22Rv1 (cell line): ENCODE measurements around the gene SLC6A4.

Source experiments
- ZFX ChIP-seq: fragments of 450-650 bp; IDR thresholded peaks from 2 replicates; pipeline ENCODE4 v1.6.1; 2017; ENCODE audit warnings: antibody characterized with exemption, borderline replicate concordance
- TF ChIP-seq, protein P1 (sequence below): fragments of 450-650 bp; IDR thresholded peaks from 2 replicates; pipeline ENCODE4 v1.5.1; 2017; ENCODE audit warnings: mild to moderate bottlenecking

DNA sequence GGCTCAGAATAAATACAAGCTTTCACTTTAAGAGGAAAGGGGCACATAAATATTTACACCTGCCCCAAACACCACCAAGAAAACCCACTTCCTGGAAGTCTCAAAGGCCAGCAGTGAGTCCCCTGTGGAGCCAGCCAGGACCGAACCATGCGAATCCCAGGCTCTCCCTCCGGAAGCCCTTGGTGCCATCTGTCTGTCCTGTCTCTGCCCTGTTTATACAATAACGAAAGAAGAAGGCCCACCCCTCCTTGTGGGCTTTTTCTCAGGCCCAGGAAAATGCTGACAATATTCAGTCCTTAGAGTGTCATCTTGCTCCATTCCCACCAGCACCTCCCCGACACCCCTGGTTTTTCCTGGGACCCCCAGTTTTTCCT is 3.6 kb upstream of the SLC6A4 start:
- TF ChIP-seq, protein P1, sequence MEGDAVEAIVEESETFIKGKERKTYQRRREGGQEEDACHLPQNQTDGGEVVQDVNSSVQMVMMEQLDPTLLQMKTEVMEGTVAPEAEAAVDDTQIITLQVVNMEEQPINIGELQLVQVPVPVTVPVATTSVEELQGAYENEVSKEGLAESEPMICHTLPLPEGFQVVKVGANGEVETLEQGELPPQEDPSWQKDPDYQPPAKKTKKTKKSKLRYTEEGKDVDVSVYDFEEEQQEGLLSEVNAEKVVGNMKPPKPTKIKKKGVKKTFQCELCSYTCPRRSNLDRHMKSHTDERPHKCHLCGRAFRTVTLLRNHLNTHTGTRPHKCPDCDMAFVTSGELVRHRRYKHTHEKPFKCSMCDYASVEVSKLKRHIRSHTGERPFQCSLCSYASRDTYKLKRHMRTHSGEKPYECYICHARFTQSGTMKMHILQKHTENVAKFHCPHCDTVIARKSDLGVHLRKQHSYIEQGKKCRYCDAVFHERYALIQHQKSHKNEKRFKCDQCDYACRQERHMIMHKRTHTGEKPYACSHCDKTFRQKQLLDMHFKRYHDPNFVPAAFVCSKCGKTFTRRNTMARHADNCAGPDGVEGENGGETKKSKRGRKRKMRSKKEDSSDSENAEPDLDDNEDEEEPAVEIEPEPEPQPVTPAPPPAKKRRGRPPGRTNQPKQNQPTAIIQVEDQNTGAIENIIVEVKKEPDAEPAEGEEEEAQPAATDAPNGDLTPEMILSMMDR = no peak
- TF ChIP-seq ZFX = no peak
